ENCODE measurements around the gene SMPD1. TPM values are rescaled to one million over a fixed set of nuclear protein-coding genes. Genes with fewer than 3 reads are reported as not detected.

Gene SMPD1
- total and polyA plus RNA-seq, 2 of the 4 experiments (the other 2 are of a cell fraction): 19.5 to 108 TPM

- no peak overlapping the region for H2AFZ ChIP-seq (replicated peaks; ENCODE audit: low read length, poor library complexity)
- H3K4me3 ChIP-seq (ENCODE audit: insufficient read depth, low read depth, low read length): no peak overlapping the region
- POLR2A ChIA-PET (ENCODE audit: unreplicated experiment): interaction anchor here (0.5 kb wide), 1 partner anchor 13 kb away, joined by 5 read pairs; the partner anchor contains the start of gene SMPD1
- dilution Hi-C loops (cut with HindIII; ENCODE audit: low sequenced_read_pairs, unreplicated experiment): no loop called here
- in situ Hi-C loops (cut with MboI; ENCODE audit: low sequenced_read_pairs): no loop called here
- H3K27ac ChIP-seq (ENCODE audit: insufficient read depth, low read length): no peak overlapping the region
- intact Hi-C loops (cut with micrococcal nuclease): no loop called here
- H3K36me3 ChIP-seq (ENCODE audit: control insufficient read depth, insufficient read depth, low read length): peaks cover 22% of the 10 kb centered on the region; the same call in 1 of the 2 replicates
- H4K5ac ChIP-seq (ENCODE audit: low read depth, low read length): no peak overlapping the region
- WGBS, 2 experiments (ENCODE audit: extremely low coverage in 2 of 2, insufficient read length in 1 of 2): no CpG with 5 or more reads among the region's 8 CpGs
- no peak for DNase-seq
- no peak overlapping the region for H3K18ac ChIP-seq (ENCODE audit: low read depth, low read length)
- H2BK20ac ChIP-seq (ENCODE audit: low read depth, low read length): no peak overlapping the region
- no peak overlapping the region for H3K4ac ChIP-seq (ENCODE audit: low read depth, low read length)
- no TSS peak for BruUV-seq (replicated peaks)
- TF ChIP-seq NFE2L2 (IDR thresholded peaks at IDR 0.05; ENCODE audit: low read depth, low read length) (no peak), CHD1 (IDR thresholded peaks at IDR 0.05; ENCODE audit: low read depth, low read length) (no peak), MAFK (IDR thresholded peaks at IDR 0.05; ENCODE audit: low read depth, low read length) (no peak), USF2 (IDR thresholded peaks at IDR 0.05; ENCODE audit: low read depth, low read length) (no peak), CTCF (conservative IDR thresholded peaks at IDR 0.05; ENCODE audit: low read depth, low read length) (no peak)
- no peak overlapping the region for H2AK9ac ChIP-seq (replicated peaks; ENCODE audit: low read depth, low read length, poor library complexity)
- no peak for ATAC-seq (ENCODE audit: low read depth)
- H3K79me1 ChIP-seq (ENCODE audit: low read depth in 1 of 2, low read length in 2 of 2): peaks cover 4 to 17% of the 10 kb centered on the region in 2 experiments
- CTCF ChIA-PET: interaction anchor here (0.8 kb wide), 1 partner anchor 24 kb away, joined by 3 read pairs; no protein-coding TSS in a partner anchor
- no peak overlapping the region for H3K56ac ChIP-seq (ENCODE audit: extremely low read depth, insufficient read depth, low read length)
- no peak overlapping the region for H3K14ac ChIP-seq (replicated peaks; ENCODE audit: low read depth, low read length)
- H2BK120ac ChIP-seq (ENCODE audit: low read depth, low read length): no peak overlapping the region
- no peaks in the 10 kb centered on the region for H3K27me3 ChIP-seq (ENCODE audit: control insufficient read depth, insufficient read depth, low read length)
- no peak overlapping the region for H3K4me2 ChIP-seq (ENCODE audit: low read depth, low read length)
- peaks cover 33% of the 10 kb centered on the region for H3K9me1 ChIP-seq (ENCODE audit: insufficient read depth, low read length)
- H2BK5ac ChIP-seq (ENCODE audit: low read depth, low read length, poor library complexity, severe bottlenecking): no peak overlapping the region
- H2BK15ac ChIP-seq (ENCODE audit: low read depth, low read length): no peak overlapping the region
- H4K8ac ChIP-seq (ENCODE audit: low read depth in 2 of 2, low read length in 2 of 2): no peak overlapping the region
- H3K9ac ChIP-seq (ENCODE audit: low read depth, low read length): no peak overlapping the region
- peaks cover 8% of the 10 kb centered on the region for H3K4me1 ChIP-seq (ENCODE audit: control insufficient read depth, insufficient read depth, low read length)
- H2AK5ac ChIP-seq (ENCODE audit: low read depth, low read length): no peak overlapping the region
- H4K20me1 ChIP-seq (ENCODE audit: insufficient read depth, low read length): peaks cover 8% of the 10 kb centered on the region; the same call in 1 of the 2 replicates
- no peak overlapping the region for H3K23ac ChIP-seq (ENCODE audit: low read depth, low read length)
- H3K9me3 ChIP-seq (ENCODE audit: control insufficient read depth, insufficient read depth, low read length): no peaks in the 10 kb centered on the region
- H4K91ac ChIP-seq (ENCODE audit: insufficient read depth, low read depth, low read length): no peak overlapping the region
These were observed 13.3 kb downstream of the SMPD1 start for GRCh38 chr11:6403539-6403938.
